IgD-negative memory B cell (primary cell): ENCODE measurements around the gene GIMAP6. TPM values are rescaled to one million over a fixed set of nuclear protein-coding genes. Genes with fewer than 3 reads are reported as not detected.
"Not testable (repeated sequence)": the region's sequence is repeated elsewhere in the genome, so short reads cannot be mapped to it uniquely, and the experiment has no call there.

ENCODE experiments used
- H3K27ac Mint-ChIP-seq, 3 donors: one replicate each; pipeline ENCODE4 v1.8.0; 2020 to 2022; ENCODE audit warnings: mild to moderate bottlenecking in 3 of 3, mixed read lengths in 3 of 3, moderate library complexity in 1 of 3
- H3K27me3 Mint-ChIP-seq: one replicate; pipeline ENCODE4 v1.8.0; 2021; ENCODE audit warnings: mixed read lengths
- H3K36me3 Mint-ChIP-seq: one replicate; pipeline ENCODE4 v1.8.0; 2020; ENCODE audit warnings: mild to moderate bottlenecking, mixed read lengths
- H3K4me1 Mint-ChIP-seq, 3 donors: one replicate each; pipeline ENCODE4 v1.8.0; 2020 to 2022; ENCODE audit warnings: mixed read lengths in 3 of 3, mild to moderate bottlenecking in 1 of 3
- H3K4me3 Mint-ChIP-seq, 4 donors: one replicate each; pipeline ENCODE4 v1.8.0; 2020 to 2022; ENCODE audit warnings: mild to moderate bottlenecking in 4 of 4, mixed read lengths in 4 of 4, moderate library complexity in 3 of 4
- H3K9me3 Mint-ChIP-seq, 3 donors: one replicate each; pipeline ENCODE4 v1.8.0; 2020 to 2021; ENCODE audit warnings: mixed read lengths in 3 of 3, mild to moderate bottlenecking in 1 of 3
- polyA plus RNA-seq: library from polyadenylated mRNA; unstranded; fragments of 300-500 nt; fragmentation: Illumina TruSeq; gene quantifications from one replicate; pipeline ENCODE4 v1.2.3, GENCODE V29; 2021

GIMAP6 gene
- polyA plus RNA-seq, 1 donor from 2014 or later: 4.6 TPM

GRCh38 chr7:150662821-150663220 lies 30.6 kb upstream of the GIMAP6 start:
- H3K27me3 Mint-ChIP-seq: not testable (repeated sequence)

GRCh38 chr7:150660939-150661613 lies 28.9 kb upstream of the GIMAP6 start:
- Mint-ChIP-seq H3K4me1 (peaks cover 11 to 19% (median 18%) of the 10 kb centered on the region in 3 donors), H3K36me3 (no peaks in the 10 kb centered on the region), H3K27me3 (peaks cover 3% of the 10 kb centered on the region), H3K9me3 (peaks cover 0 to 4% (median 3%) of the 10 kb centered on the region in 3 donors), H3K4me3 (no peak overlapping the region), H3K27ac (no peak overlapping the region)

More at GRCh38 chr7:150662821-150663220, 30.6 kb upstream of the GIMAP6 start:
- Mint-ChIP-seq H3K27ac (peak overlapping the region in 2 of 3 donors; percentile 14 to 50), H3K4me1 (peaks cover 16 to 27% (median 24%) of the 10 kb centered on the region in 3 donors), H3K4me3 (peak overlapping the region in 1 of 4 donors; percentile 44)
- H3K36me3 Mint-ChIP-seq, H3K9me3 Mint-ChIP-seq: not testable (repeated sequence)

GRCh38 chr7:150657526-150657925 lies 25.3 kb upstream of the GIMAP6 start:
- no peaks in the 10 kb centered on the region for H3K36me3 Mint-ChIP-seq
- peaks cover 0 to under 1% (median 0%) of the 10 kb centered on the region in 3 donors for H3K4me1 Mint-ChIP-seq
- no peak overlapping the region for H3K4me3 Mint-ChIP-seq
- H3K9me3 Mint-ChIP-seq: peaks cover 0 to 4% (median 3%) of the 10 kb centered on the region in 3 donors
- no peak overlapping the region for H3K27ac Mint-ChIP-seq
- peaks cover 3% of the 10 kb centered on the region for H3K27me3 Mint-ChIP-seq

GRCh38 chr7:150656047-150656446 lies 23.9 kb upstream of the GIMAP6 start:
- Mint-ChIP-seq H3K27me3 (peaks cover 3% of the 10 kb centered on the region), H3K4me1 (no peaks in the 10 kb centered on the region), H3K9me3 (peaks cover 2 to 4% (median 3%) of the 10 kb centered on the region in 3 donors), H3K27ac (no peak overlapping the region), H3K36me3 (no peaks in the 10 kb centered on the region), H3K4me3 (no peak overlapping the region)

GRCh38 chr7:150654692-150655091 lies 22.5 kb upstream of the GIMAP6 start:
- Mint-ChIP-seq H3K4me3 (no peak overlapping the region), H3K36me3 (no peaks in the 10 kb centered on the region), H3K9me3 (peaks cover 2 to 4% (median 3%) of the 10 kb centered on the region in 3 donors), H3K27ac (peak overlapping the region in 1 of 3 donors; percentile 0), H3K4me1 (no peaks in the 10 kb centered on the region), H3K27me3 (peaks cover 3% of the 10 kb centered on the region)

- peaks cover 0 to 5% (median 3%) of the 10 kb centered on the region in 3 donors for H3K9me3 Mint-ChIP-seq
- H3K4me3 Mint-ChIP-seq: no peak overlapping the region
- H3K27ac Mint-ChIP-seq: no peak overlapping the region
- no peaks in the 10 kb centered on the region for H3K27me3 Mint-ChIP-seq
- H3K36me3 Mint-ChIP-seq: peaks cover 2% of the 10 kb centered on the region
- peaks cover 0 to 1% (median 0%) of the 10 kb centered on the region in 3 donors for H3K4me1 Mint-ChIP-seq
These were observed 16.8 kb upstream of the GIMAP6 start for GRCh38 chr7:150649080-150649385.

GRCh38 chr7:150648353-150649079 lies 16.3 kb upstream of the GIMAP6 start:
- no peaks in the 10 kb centered on the region for H3K27me3 Mint-ChIP-seq
- H3K4me3 Mint-ChIP-seq: no peak overlapping the region

GRCh38 chr7:150645259-150646020 lies 13.3 kb upstream of the GIMAP6 start:
- Mint-ChIP-seq H3K9me3 (peaks cover 0 to 5% (median 3%) of the 10 kb centered on the region in 3 donors), H3K4me3 (no peak overlapping the region)

More at GRCh38 chr7:150648353-150649079, 16.3 kb upstream of the GIMAP6 start:
- Mint-ChIP-seq H3K36me3 (peaks cover 2% of the 10 kb centered on the region), H3K4me1 (peaks cover 0 to 1% (median 0%) of the 10 kb centered on the region in 3 donors), H3K27ac (no peak overlapping the region), H3K9me3 (peaks cover 0 to 5% (median 3%) of the 10 kb centered on the region in 3 donors)

GRCh38 chr7:150642926-150643325 lies 10.7 kb upstream of the GIMAP6 start:
- Mint-ChIP-seq H3K9me3 (peaks cover 9 to 11% (median 9%) of the 10 kb centered on the region in 3 donors), H3K27ac (no peak overlapping the region), H3K36me3 (peaks cover 2% of the 10 kb centered on the region), H3K27me3 (no peaks in the 10 kb centered on the region), H3K4me3 (no peak overlapping the region), H3K4me1 (no peaks in the 10 kb centered on the region)

More at GRCh38 chr7:150645259-150646020, 13.3 kb upstream of the GIMAP6 start:
- H3K27me3 Mint-ChIP-seq: no peaks in the 10 kb centered on the region
- H3K36me3 Mint-ChIP-seq: peaks cover 2% of the 10 kb centered on the region
- peaks cover 0 to 1% (median 0%) of the 10 kb centered on the region in 3 donors for H3K4me1 Mint-ChIP-seq
- H3K27ac Mint-ChIP-seq: peak overlapping the region in 1 of 3 donors; percentile 23

- H3K4me3 Mint-ChIP-seq: no peak overlapping the region
- H3K9me3 Mint-ChIP-seq: peaks cover 10 to 19% (median 11%) of the 10 kb centered on the region in 3 donors
- H3K36me3 Mint-ChIP-seq: peaks cover 2% of the 10 kb centered on the region
- H3K27ac Mint-ChIP-seq: no peak overlapping the region
- H3K4me1 Mint-ChIP-seq: no peaks in the 10 kb centered on the region
- H3K27me3 Mint-ChIP-seq: peaks cover 4% of the 10 kb centered on the region
These were observed 9.7 kb upstream of the GIMAP6 start for GRCh38 chr7:150641854-150642253.

GRCh38 chr7:150633926-150634325 lies 1.7 kb upstream of the GIMAP6 start:
- Mint-ChIP-seq H3K4me1 (peaks cover 5 to 11% (median 9%) of the 10 kb centered on the region in 3 donors), H3K27ac (no peak overlapping the region), H3K4me3 (no peak overlapping the region), H3K36me3 (peaks cover 2% of the 10 kb centered on the region), H3K27me3 (peaks cover 6% of the 10 kb centered on the region), H3K9me3 (peaks cover 9 to 15% (median 13%) of the 10 kb centered on the region in 3 donors)

- Mint-ChIP-seq H3K9me3 (peaks cover 0 to 3% (median 2%) of the 10 kb centered on the region in 3 donors), H3K4me3 (peak overlapping the region in 2 of 4 donors; percentile 67 to 76), H3K27me3 (peaks cover 2% of the 10 kb centered on the region), H3K4me1 (peaks cover 5 to 11% (median 9%) of the 10 kb centered on the region in 3 donors), H3K36me3 (peaks cover 6% of the 10 kb centered on the region), H3K27ac (peak overlapping the region in 1 of 3 donors; percentile 51)
These were observed 930 bp downstream of the GIMAP6 start for GRCh38 chr7:150631084-150631826.

GRCh38 chr7:150629347-150629746 lies 2.8 kb downstream of the GIMAP6 start:
- Mint-ChIP-seq H3K27me3 (peaks cover 2% of the 10 kb centered on the region), H3K9me3 (peaks cover 0 to 2% (median 0%) of the 10 kb centered on the region in 3 donors), H3K27ac (no peak overlapping the region), H3K36me3 (peaks cover 6% of the 10 kb centered on the region), H3K4me3 (no peak overlapping the region), H3K4me1 (peaks cover 5 to 11% (median 9%) of the 10 kb centered on the region in 3 donors)

GRCh38 chr7:150627959-150628358 lies 4.2 kb downstream of the GIMAP6 start:
- Mint-ChIP-seq H3K27ac (no peak overlapping the region), H3K4me1 (peaks cover 5 to 11% (median 9%) of the 10 kb centered on the region in 3 donors), H3K36me3 (peaks cover 6% of the 10 kb centered on the region), H3K27me3 (peaks cover 2% of the 10 kb centered on the region), H3K4me3 (no peak overlapping the region), H3K9me3 (peaks cover 0 to 2% (median 0%) of the 10 kb centered on the region in 3 donors)
